MCF 10A (cell line): ENCODE data around the gene KIRREL3. TPM values are rescaled to one million over a fixed set of nuclear protein-coding genes. Genes with fewer than 3 reads are reported as not detected.

ENCODE experiments used
- BruUV-seq: library from RNA; stranded (reverse); fragments of 400-500 nt; replicated peaks from 2 replicates; lab custom pipeline; 2021; lab: Mats Ljungman, UMichigan
- CTCF ChIA-PET: fragments of 300-600 bp; sonication (Branson Sonifier 250); formaldehyde crosslinking; extraction: SDS; loops from one replicate; lab custom pipeline; 2021; ENCODE audit warnings: antibody characterized with exemption, inconsistent platforms; lab: Yijun Ruan, JAX
- POLR2A ChIA-PET: fragments of 300-600, 350-650 bp; sonication (Branson Sonifier 250); formaldehyde crosslinking; extraction: SDS; loops from one replicate; lab custom pipeline; 2020; ENCODE audit warnings: antibody characterized with exemption, inconsistent platforms; lab: Yijun Ruan, JAX
- DNase-seq: peaks from one replicate; pipeline ENCODE4 v3.0.0-alpha.2; 2018; ENCODE audit not compliant: unreplicated experiment
- H3K27ac Mint-ChIP-seq: one replicate; pipeline ENCODE4 v1.8.0; 2022; ENCODE audit warnings: mild to moderate bottlenecking, low read depth, mixed read lengths; ENCODE audit not compliant: unreplicated experiment
- H3K27me3 Mint-ChIP-seq: one replicate; pipeline ENCODE4 v1.8.0; 2022; ENCODE audit warnings: mixed read lengths; ENCODE audit not compliant: insufficient read depth, unreplicated experiment
- H3K36me3 Mint-ChIP-seq: one replicate; pipeline ENCODE4 v1.8.0; 2022; ENCODE audit warnings: mild to moderate bottlenecking, moderate library complexity, mixed read lengths; ENCODE audit not compliant: insufficient read depth, unreplicated experiment
- H3K4me1 Mint-ChIP-seq: one replicate; pipeline ENCODE4 v1.8.0; 2022; ENCODE audit warnings: mixed read lengths; ENCODE audit not compliant: insufficient read depth, unreplicated experiment
- H3K4me3 Mint-ChIP-seq: one replicate; pipeline ENCODE4 v1.8.0; 2022; ENCODE audit warnings: mild to moderate bottlenecking, moderate library complexity, mixed read lengths; ENCODE audit not compliant: unreplicated experiment
- H3K9me3 Mint-ChIP-seq: one replicate; pipeline ENCODE4 v1.8.0; 2022; ENCODE audit warnings: mixed read lengths; ENCODE audit not compliant: unreplicated experiment
- CTCF ChIP-seq: fragments of 200-600 bp; IDR thresholded peaks from one replicate; pipeline ENCODE4 v1.8.0; 2022; ENCODE audit warnings: antibody characterized with exemption, mild to moderate bottlenecking; ENCODE audit not compliant: unreplicated experiment
- intact Hi-C: fragments of 100-400 bp; cut with micrococcal nuclease; formaldehyde crosslinking; loops from 2 replicates; pipeline ENCODE4 v1.14.1; 2022
- total RNA-seq: library from RNA; stranded (reverse); gene quantifications from 2 replicates; pipeline ENCODE4 v1.2.3, GENCODE V29; 2022

Gene KIRREL3
- total RNA-seq, 1 experiment from 2014 or later: not detected

DNA sequence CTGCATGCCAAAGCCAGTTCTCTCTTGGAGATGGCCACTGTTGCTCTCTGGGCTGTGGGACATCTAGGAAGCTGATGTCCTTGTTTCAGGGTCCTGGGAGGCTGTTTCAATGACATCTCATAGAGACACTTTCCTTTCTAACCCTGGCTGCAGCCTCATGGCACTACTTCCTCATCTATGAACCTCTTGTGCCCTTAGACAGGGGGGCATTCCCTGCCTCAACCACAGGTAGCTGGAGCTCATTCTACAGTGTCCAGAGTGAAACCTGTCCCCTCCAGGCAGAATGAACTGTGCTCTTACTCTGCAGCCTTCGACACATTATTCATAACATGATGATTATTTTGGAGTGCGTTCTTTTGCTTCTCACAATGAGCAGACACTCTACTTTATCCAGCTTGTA lies 335.9 kb downstream of the KIRREL3 start:
- intact Hi-C loops: no loop called here
- no TSS peak for BruUV-seq
- no peak overlapping the region for H3K27ac Mint-ChIP-seq
- no peak for TF ChIP-seq CTCF
- H3K36me3 Mint-ChIP-seq: no peaks in the 10 kb centered on the region
- peaks cover 39% of the 10 kb centered on the region for H3K27me3 Mint-ChIP-seq
- H3K9me3 Mint-ChIP-seq: no peaks in the 10 kb centered on the region
- ChIA-PET CTCF (interaction anchor here (0.6 kb wide), 2 partner anchors 60 to 288 kb away, joined by 4 to 6 read pairs; no protein-coding TSS in a partner anchor), POLR2A (interaction anchor here (0.7 kb wide), 1 partner anchor 466 kb away, joined by 3 read pairs; no protein-coding TSS in a partner anchor)
- DNase-seq: no peak
- no peaks in the 10 kb centered on the region for H3K4me1 Mint-ChIP-seq
- no peak overlapping the region for H3K4me3 Mint-ChIP-seq

DNA sequence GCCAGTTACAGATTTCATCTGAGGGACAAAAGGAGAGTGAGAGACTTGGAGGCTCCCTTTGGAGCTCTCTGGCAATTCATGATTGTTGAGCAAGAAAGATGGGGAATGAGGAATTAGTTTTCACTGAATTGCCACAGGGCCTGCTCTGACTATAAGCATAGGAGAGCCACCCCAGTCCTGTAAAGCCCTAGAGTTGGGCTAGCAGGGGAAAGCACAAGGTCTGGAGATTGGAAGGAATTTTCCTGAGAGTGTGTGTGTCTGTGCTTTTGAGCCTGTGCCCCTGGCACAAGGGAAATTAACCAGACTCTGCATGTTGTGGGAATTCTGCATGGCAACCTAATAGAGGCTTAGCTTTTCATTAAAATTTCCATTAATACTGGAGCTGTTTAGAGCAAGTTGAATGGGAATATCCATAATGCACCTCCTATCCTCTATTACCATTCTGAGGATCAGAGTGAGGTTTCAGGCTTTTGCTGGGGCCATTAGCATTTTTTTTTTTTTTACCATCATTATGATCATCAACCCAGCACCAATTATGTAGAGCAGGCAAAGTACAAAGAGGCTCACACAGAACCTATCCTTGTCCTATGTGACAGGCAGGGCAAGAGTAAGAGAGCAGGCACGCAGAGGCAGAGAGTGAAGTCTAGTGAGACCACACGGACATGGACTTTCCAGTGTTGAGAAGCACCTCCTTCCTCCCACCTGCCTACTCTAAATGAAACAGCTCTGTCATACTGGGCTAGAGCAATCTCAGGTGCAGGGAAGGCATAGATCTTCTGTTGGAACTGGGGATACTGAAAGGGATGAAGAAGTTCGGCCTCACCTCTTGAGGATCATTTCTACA lies 336.6 kb downstream of the KIRREL3 start:
- H3K36me3 Mint-ChIP-seq: no peaks in the 10 kb centered on the region
- no peaks in the 10 kb centered on the region for H3K4me1 Mint-ChIP-seq
- H3K27ac Mint-ChIP-seq: no peak overlapping the region
- ChIA-PET CTCF (interaction anchor here (0.6 to 1.1 kb wide), 2 partner anchors 54 to 326 kb away, joined by 3 to 4 read pairs; no protein-coding TSS in a partner anchor), POLR2A (interaction anchor here (0.6 to 0.7 kb wide), 2 partner anchors 196 to 466 kb away, joined by 3 to 4 read pairs; no protein-coding TSS in a partner anchor)
- H3K4me3 Mint-ChIP-seq: no peak overlapping the region
- H3K27me3 Mint-ChIP-seq: peaks cover 32% of the 10 kb centered on the region
- BruUV-seq: no TSS peak
- no peak for TF ChIP-seq CTCF
- intact Hi-C loops: no loop called here
- no peak for DNase-seq
- no peaks in the 10 kb centered on the region for H3K9me3 Mint-ChIP-seq

DNA sequence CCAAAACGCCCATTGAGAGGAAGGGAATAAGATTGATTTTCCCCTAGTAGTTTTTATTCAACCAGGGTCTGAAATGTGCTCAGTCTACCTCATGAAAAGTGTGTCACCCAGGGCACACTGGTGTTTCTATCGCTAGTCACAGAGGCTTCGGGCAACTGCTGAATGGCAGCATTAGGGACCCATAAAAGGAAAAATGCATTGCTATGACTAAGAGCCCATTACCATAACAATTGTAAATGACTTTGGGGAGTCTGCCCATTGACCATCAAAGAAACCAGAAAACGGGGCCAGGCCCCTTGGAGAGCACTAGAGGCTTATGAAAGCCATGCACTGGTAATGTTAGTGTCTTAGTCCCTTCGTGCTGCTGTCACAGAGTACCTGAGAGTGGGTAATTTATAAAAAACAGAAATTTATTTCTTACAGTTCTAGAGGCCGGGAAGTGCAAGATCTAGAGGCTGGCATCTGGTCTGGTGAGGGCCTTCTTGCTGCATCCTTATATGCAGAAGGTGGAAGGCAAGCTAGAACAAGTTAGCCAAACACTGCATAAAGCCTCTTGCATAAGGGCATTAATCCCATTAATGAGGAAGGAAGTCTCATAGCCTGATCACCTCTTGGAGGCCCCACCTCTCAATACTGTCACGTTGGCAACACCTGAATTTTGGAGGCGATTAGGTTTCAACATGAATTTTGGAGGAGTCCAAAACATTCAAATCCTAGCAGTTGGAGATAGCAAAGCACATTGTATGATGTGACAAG lies 338.4 kb downstream of the KIRREL3 start:
- Mint-ChIP-seq H3K4me1 (no peaks in the 10 kb centered on the region), H3K4me3 (no peak overlapping the region), H3K27me3 (peaks cover 14% of the 10 kb centered on the region), H3K9me3 (no peaks in the 10 kb centered on the region), H3K36me3 (no peaks in the 10 kb centered on the region), H3K27ac (no peak overlapping the region)
- no TSS peak for BruUV-seq
- ChIA-PET CTCF (interaction anchor here (1.5 kb wide), 1 partner anchor 327 kb away, joined by 3 read pairs; no protein-coding TSS in a partner anchor), POLR2A (no interaction called here)
- DNase-seq: no peak
- intact Hi-C loops: no loop called here
- no peak for TF ChIP-seq CTCF
